Colonic mucosa (tissue), 4 donors: Measurements from ENCODE around the gene ITGA11. TPM values are rescaled to one million over a fixed set of nuclear protein-coding genes. Genes with fewer than 3 reads are reported as not detected.

Experiments used
- DNase-seq: peaks from one replicate; pipeline ENCODE4 v3.0.0-alpha.2; 2020
- H3K27ac ChIP-seq: fragments of 200-600 bp; one replicate; pipeline ENCODE4 v1.8.0; 2021
- H3K27me3 ChIP-seq: fragments of 200-600 bp; one replicate; pipeline ENCODE4 v1.8.0; 2021
- H3K36me3 ChIP-seq: fragments of 200-600 bp; one replicate; pipeline ENCODE4 v1.8.0; 2021
- H3K4me1 ChIP-seq: fragments of 200-600 bp; one replicate; pipeline ENCODE4 v1.8.0; 2021; ENCODE audit warnings: mild to moderate bottlenecking
- H3K4me3 ChIP-seq: fragments of 200-600 bp; one replicate; pipeline ENCODE4 v1.8.0; 2021
- H3K9ac ChIP-seq, 2 donors: one replicate each; pipeline ENCODE4 v1.7.0; 2013; ENCODE audit warnings: control low read depth in 2 of 2, low read depth in 2 of 2, low read length in 2 of 2
- H3K9me3 ChIP-seq: fragments of 200-600 bp; one replicate; pipeline ENCODE4 v1.8.0; 2021
- CTCF ChIP-seq: fragments of 200-600 bp; IDR thresholded peaks from one replicate; pipeline ENCODE4 v1.8.0; 2022; ENCODE audit warnings: antibody characterized with exemption, mild to moderate bottlenecking
- intact Hi-C: fragments of 100-400 bp; cut with DNase I; formaldehyde crosslinking; loops from one replicate; pipeline ENCODE4 v1.14.1; 2022
- total RNA-seq, 2 donors: library from RNA; stranded (reverse); fragmentation: NEBNext Ultra II Directional in 1 of 2; extraction: Animal tissue kit (Norgen Biotek cat#: 25700) in 1 of 2; gene quantifications; one replicate each; pipeline ENCODE4 v1.2.1, GENCODE V29; 2021
- donor health status: healthy.
- donor health status: DM: no; HTN: no; CAD: no.
- donor health status: DM: no; HTN: no; CAD: no.

The ITGA11 gene
- total RNA-seq, 2 donors from 2014 or later, result 2.4 to 4.1 TPM

GRCh38 chr15:68417051-68417450 is 14.9 kb downstream of the ITGA11 start:
- intact Hi-C loops, result no loop called here
- TF ChIP-seq CTCF, result no peak
- Histone ChIP-seq H3K4me3 (no peak overlapping the region), H3K9me3 (no peaks in the 10 kb centered on the region), H3K9ac (no peak overlapping the region), H3K27me3 (no peaks in the 10 kb centered on the region), H3K27ac (no peak overlapping the region), H3K36me3 (no peaks in the 10 kb centered on the region), H3K4me1 (no peaks in the 10 kb centered on the region)
- DNase-seq, result peak; percentile 6

GRCh38 chr15:68416158-68416535 is 15.8 kb downstream of the ITGA11 start:
- TF ChIP-seq CTCF, result no peak
- no peaks in the 10 kb centered on the region for H3K36me3 ChIP-seq
- peak; percentile 7 for DNase-seq
- no peak overlapping the region for H3K27ac ChIP-seq
- no peak overlapping the region for H3K9ac ChIP-seq
- no peaks in the 10 kb centered on the region for H3K4me1 ChIP-seq
- intact Hi-C loops, result no loop called here
- no peaks in the 10 kb centered on the region for H3K9me3 ChIP-seq
- no peaks in the 10 kb centered on the region for H3K27me3 ChIP-seq
- no peak overlapping the region for H3K4me3 ChIP-seq

- no peak for TF ChIP-seq CTCF
- DNase-seq, result peak; percentile 16
These were observed 16.3 kb downstream of the ITGA11 start for GRCh38 chr15:68415501-68416157.

GRCh38 chr15:68415061-68415460 is 16.9 kb downstream of the ITGA11 start:
- Histone ChIP-seq H3K27me3 (no peaks in the 10 kb centered on the region), H3K4me3 (no peak overlapping the region), H3K4me1 (no peaks in the 10 kb centered on the region), H3K27ac (no peak overlapping the region), H3K9ac (no peak overlapping the region), H3K9me3 (no peaks in the 10 kb centered on the region), H3K36me3 (no peaks in the 10 kb centered on the region)
- no peak for TF ChIP-seq CTCF
- DNase-seq, result peak; percentile 3
- intact Hi-C loops, result no loop called here

More at GRCh38 chr15:68415501-68416157, 16.3 kb downstream of the ITGA11 start:
- H3K9me3 ChIP-seq, result no peaks in the 10 kb centered on the region
- H3K36me3 ChIP-seq, result no peaks in the 10 kb centered on the region
- no peaks in the 10 kb centered on the region for H3K4me1 ChIP-seq
- H3K27ac ChIP-seq, result no peak overlapping the region
- H3K4me3 ChIP-seq, result no peak overlapping the region
- intact Hi-C loops, result no loop called here
- no peak overlapping the region for H3K9ac ChIP-seq
- no peaks in the 10 kb centered on the region for H3K27me3 ChIP-seq

- H3K27me3 ChIP-seq, result no peaks in the 10 kb centered on the region
- intact Hi-C loops, result no loop called here
- H3K36me3 ChIP-seq, result no peaks in the 10 kb centered on the region
- no peak overlapping the region for H3K9ac ChIP-seq
- peak; percentile 13 for DNase-seq
- no peaks in the 10 kb centered on the region for H3K9me3 ChIP-seq
- no peak for TF ChIP-seq CTCF
- H3K4me1 ChIP-seq, result no peaks in the 10 kb centered on the region
- no peak overlapping the region for H3K4me3 ChIP-seq
- H3K27ac ChIP-seq, result no peak overlapping the region
These were observed 17.4 kb downstream of the ITGA11 start for GRCh38 chr15:68414591-68414990.
